Measurements from ENCODE around the gene SH3D19.

SH3D19 gene

DNA sequence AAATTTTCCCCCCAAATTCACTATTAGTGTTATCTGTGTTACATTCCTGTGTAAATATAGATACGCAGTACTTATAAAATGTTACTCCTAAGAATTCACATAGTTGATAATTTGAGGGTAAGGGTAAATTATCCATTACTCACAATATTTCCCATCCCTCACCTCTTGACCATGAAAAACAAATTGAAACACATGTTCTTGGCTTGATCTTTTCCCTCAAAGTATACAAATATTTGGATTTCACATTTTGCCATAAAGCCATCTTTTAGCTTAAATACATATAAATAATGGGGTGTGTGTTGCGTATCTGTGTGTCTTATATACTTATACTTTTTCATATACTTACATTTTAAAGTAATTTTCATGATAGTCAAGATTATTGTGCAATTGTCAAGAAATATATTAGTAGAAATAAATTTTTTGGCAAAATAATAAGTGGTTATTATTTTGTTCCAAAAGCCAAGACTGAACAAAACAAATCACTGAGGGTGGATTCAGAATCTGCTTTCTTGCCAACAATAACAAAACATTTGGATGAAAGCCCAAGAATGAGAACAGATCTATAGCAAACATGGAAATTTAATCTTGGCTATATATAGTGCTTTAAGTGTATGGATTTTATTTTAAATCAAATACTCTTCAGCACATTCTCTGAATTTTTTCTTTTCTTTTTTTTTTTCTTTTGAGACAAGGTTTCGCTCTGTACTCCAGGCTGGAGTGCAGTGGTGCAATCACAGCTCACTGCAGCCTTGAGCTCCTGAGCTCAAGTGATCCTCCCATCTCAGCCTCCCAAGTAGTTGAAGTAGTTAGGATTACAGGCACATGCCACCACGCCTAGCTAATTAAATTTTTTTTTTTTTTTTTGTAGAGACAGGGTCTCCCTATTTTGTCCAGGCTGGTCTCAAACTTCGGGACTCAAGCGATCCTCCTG lies 97.0 kb downstream of the SH3D19 start:
- no peak for DNase-seq (ENCODE audit: low read depth in 3 of 3)

DNA sequence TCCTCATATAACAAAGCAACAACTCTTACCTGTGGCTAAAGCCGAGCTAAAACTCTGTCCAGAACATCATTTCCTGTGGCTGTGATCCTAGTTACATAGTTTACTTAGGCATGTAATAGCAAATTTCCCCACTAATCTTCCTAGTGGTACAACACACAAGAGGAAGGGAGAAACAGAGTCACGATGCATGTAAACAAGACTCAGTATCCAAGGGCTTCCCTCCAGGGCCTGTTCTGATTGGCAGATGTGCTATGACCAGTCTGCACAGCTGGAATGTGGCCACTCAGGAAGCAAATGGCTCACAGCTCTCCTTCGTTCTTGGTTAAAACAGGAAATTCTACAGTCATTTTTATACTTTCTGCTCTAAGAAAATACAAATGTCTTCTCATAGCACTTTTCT lies 97.7 kb downstream of the SH3D19 start:
- no peak for DNase-seq (ENCODE audit: low read depth in 3 of 3)

DNA sequence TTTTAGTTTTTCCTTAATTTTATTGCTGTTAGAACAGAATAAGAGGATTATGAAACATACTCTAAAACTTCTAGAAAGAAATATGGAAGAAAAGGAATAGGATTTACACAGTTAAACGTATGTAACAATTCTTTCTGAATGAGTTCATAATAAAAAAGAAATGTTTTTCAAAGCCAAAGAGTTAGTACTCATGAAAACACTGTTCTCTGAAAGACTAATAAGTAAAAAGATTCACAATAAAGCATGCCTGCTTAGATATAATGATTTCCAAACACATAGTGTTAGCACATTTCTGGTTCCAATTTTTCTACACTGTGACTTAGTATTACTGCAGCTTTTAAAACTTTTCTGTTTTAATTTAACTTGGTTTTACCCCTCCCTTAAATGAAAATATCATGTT lies 98.2 kb downstream of the SH3D19 start:
- no peak for DNase-seq (ENCODE audit: low read depth in 3 of 3)

DNA sequence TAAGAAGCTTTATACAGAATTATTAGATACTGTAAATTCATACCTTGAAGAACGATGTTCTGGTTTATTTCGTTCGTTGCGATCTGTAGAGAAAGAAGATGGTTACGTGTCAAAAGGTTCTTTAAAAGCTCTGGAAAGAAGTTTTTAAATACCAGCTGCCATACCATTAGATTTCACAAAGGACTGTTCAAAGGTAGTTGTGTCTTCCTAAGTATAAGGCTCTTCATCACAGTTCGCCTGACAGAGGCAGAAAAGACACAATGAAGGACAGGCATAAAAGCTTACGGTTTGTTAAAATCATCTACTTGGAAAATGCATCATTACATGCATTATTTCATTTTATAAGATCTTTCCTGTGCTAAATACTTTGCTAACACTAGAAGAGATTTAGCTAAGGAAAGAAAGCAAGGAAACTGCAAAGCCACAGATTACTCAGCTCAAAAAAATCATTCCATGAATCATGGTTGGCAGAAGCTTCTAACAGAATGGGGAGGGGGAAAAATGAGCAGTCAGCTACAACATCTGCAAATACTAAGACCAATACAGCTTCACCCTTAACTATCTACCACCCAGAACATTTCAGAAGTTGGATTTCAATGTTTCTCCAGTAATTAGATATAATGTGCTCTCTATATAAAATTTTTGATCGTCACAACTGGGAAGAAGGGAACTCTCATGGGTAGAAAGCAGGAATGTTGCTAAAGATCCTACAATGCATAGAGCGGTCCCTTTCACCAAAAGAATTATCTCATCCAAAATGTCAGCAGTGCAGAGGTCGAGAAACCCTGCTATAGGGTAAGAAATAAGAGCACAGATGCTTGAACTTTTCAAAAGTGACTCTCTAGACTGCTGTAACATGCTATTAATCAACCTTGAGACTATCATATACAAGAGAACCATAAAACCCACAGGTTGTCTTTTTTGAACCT lies 99.1 kb downstream of the SH3D19 start:
- DNase-seq (ENCODE audit: low read depth in 3 of 3), result no peak

GRCh38 chr4:151223465-151223864 lies 101.9 kb downstream of the SH3D19 start:
- DNase-seq (ENCODE audit: low read depth in 3 of 3), result no peak

DNA sequence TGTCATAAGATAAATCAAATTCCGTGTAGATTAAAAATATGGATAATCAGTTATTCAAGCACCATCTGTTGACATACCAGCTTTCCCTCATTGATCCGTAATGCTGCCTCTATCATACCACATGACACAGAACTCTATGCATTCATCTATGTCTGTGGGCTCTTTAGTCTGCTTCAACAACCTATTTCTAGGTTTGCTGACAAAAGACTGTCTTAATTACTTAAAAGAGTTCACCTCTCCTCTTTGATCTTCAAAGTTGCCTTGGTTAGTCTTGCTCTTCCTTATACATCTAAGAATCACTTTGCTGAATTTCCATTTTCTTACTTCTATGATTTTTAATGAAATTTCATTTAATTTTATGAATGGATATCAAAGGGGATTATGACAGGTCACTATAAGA lies 105.5 kb downstream of the SH3D19 start:
- DNase-seq (ENCODE audit: low read depth in 3 of 3), result no peak

- no peak for DNase-seq (ENCODE audit: low read depth in 3 of 3)
Measured at GRCh38 chr4:151219091-151219490, 106.3 kb downstream of the SH3D19 start.

DNA sequence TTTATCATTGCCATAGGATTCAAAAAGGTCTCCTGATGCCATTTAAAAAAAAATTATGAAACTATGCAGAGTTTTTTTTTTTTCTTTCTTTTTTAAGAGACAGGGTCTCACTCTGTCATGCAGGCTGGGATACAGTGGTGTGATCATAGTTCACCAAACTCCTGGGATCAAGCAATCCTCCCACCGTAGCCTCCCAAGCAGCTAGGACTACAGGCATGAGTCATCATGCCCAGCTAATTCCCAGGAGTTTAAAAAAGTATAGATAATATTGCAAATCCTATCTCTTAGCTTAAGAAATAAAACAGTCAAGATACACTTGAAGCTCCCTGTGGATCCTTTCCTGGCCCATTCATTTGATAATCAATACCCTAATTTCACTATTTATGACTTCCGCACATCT lies 107.1 kb downstream of the SH3D19 start:
- no peak for DNase-seq (ENCODE audit: low read depth in 3 of 3)

DNA sequence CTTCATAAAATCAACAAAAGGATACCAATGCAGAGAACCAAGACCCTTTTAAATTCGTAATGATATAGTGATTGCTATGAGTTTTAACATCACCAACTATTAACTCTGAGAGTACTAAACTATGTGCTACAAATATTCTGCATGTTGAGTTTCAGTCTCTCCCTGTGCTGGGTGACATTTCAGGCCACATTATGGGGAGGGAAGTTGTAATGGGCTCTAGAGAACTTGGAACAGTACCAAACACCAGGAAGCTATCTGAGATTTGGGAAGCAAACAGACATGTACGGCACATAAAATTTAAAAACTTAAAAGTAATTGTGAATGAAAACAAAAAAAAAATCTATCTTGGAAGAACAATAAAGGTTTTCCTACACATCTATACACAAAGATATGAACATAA lies 108.1 kb downstream of the SH3D19 start:
- no peak for DNase-seq (ENCODE audit: low read depth in 3 of 3)

DNA sequence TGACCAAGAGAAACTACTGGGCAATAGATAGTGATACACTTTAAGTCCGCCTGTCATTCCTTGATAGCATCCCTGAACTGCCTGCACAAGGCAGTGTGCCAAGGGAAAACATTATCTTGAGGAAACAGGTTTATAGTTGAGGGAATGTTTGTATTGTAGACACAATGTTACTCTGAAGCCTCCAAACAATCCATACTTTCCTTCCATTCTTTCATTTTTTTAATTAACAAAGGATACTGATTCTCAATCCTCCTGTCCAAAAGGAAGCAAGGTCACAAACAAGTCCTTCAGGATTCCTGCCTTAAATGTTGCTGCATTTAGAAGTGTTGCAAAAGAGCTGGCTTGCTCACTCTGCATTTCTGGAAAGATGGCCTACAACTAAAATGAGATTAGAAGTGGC lies 110.1 kb downstream of the SH3D19 start:
- DNase-seq (ENCODE audit: low read depth in 3 of 3), result no peak

DNA sequence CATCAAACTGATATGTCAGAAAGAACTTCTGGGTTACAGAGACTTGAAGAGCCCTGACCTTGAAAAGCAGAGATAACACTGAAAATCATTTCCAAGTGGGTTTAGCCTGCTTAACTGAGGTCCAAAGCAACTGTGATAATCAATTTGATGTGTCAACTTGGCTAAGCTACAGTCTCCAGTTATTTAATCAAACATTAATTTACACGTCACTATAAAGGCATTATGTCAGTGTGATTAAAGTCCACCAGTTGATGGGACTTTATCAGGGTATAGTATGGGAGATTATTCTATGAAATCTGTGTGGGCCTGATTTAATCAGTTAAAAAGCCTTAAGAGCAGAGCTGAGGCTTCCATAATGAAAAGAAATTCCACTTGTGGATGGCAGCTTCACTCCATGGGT lies 117.5 kb downstream of the SH3D19 start:
- DNase-seq (ENCODE audit: low read depth in 3 of 3), result no peak

- DNase-seq (ENCODE audit: low read depth in 3 of 3), result no peak
Measured at GRCh38 chr4:151207186-151207585, 118.2 kb downstream of the SH3D19 start.

- no peak for DNase-seq (ENCODE audit: low read depth in 3 of 3)
Measured at GRCh38 chr4:151206241-151207005, 119.0 kb downstream of the SH3D19 start.

DNA sequence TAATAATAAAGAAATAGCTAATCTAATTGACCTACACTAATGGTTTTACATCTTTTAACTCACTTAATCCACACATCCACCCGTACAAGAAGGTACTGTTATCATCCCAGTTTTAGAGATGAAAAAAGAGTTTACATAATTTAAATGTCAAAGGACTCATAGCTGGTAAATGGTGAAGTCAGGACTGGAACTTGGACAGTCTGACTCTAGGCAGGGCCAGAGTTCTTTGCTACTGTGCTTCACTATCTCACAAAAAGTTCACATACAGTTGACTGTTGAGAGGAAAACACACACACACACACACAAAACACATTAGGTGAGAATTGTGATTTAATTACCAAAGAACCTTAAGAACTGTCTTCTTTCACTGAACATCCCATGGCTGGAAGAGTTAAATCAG lies 119.7 kb downstream of the SH3D19 start:
- no peak for DNase-seq (ENCODE audit: low read depth in 3 of 3)

DNA sequence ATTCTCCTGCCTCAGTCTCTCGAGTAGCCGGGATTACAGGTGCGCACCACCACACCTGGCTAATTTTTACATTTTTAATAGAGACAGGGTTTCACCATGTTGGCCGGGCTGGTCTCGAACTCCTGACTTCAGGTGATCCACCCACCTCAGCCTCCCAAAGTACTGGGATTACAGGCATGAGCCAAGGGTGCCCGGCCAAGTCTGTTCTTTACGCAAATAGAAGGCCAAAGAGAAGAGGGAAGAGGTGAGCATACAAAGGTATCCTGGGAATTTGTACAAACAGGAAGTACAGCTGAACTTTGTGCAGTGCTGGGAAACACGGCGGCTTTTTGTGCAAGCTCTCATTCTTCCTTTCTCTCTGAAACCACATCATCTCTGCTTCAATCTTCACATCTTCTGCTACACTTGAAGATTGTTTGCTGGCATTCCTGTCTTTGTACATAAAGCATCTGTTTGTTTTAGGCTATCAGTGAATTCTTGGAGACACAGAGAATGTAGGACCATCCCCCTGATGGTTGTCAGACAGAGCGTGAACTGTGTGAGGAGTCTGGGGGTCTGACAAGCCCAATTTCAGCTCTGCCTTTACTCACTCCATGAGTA lies 120.4 kb downstream of the SH3D19 start:
- DNase-seq (ENCODE audit: low read depth in 3 of 3), result no peak

GRCh38 chr4:151202851-151203455 lies 122.5 kb downstream of the SH3D19 start:
- no peak for DNase-seq (ENCODE audit: low read depth in 3 of 3)

DNA sequence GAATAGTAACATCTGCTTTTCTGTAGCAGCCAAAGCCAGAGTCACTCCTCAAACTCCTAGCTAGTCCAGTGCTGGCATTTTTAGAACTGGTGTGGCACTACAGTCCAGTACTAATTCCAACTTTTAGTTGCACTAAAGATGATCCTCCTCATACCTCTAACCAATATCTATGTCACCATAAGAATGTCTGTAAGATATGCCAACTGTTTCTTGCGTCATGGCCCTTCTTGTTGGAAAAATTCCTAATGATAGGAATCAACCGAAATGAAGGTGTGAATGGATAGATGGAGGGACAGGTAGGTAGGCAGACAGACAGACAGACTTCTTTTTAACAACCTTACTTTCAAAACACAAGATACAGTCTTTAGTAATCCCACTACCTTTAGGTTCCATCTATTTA lies 123.0 kb downstream of the SH3D19 start:
- DNase-seq (ENCODE audit: low read depth in 3 of 3), result no peak

DNA sequence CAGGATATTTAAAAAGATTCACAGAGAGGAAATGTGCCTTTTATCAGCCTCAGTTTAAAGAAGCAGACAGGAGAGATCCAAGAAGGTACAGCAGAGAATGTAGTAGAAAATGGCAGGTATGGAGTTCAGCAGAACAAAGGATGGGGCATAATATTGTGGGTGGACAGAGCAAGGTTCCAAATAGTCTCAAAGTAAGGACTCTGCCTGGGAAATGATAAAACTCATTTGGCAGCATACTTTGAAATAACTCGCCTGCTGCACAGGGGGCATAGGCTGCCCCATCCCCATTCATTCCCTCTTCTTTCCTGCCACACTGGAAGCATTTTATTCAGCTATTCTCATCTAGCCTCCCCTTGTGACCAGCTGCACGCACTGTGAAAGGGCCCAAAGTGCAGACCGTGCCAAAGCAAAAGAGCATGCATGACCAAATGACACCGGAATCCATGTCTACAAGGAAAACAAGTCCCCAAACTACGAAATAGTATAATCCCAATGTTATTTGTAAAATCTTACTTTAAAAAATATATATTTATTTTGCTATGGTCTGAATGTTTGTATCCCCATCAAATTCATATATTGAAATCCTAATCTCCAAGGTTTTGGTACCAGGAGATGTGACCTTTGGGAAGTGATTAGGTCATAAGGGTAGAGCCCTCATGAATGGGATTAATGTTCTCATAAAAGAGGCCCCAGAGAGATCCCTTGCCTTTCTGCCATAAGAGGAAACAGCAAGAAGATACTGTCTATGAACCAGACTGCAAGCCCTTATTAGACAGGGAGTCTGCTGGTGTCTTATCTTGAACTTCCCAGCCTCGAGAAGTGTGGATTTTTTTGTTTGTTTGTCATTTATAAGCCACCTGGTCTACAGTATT lies 125.8 kb downstream of the SH3D19 start:
- DNase-seq (ENCODE audit: low read depth in 3 of 3), result no peak

DNA sequence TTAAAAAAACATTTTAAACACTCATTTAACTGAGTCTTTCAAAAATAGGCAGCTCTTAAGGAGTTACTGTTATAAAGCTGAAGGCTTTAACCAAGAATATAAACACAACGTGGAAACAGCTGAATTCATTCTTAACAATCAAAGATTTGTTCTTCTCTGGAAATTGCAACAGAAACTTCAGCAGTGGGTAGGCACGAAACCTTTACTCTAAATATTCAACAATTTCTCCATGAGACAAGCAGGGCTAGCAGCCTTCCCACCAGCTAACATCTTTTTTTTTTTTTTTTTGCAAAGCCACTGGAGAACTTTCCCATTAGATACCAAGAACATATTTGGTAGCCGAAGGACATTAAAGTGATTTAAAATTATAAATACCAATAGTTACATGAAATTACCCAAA lies 126.7 kb downstream of the SH3D19 start:
- DNase-seq (ENCODE audit: low read depth in 3 of 3), result no peak

DNA sequence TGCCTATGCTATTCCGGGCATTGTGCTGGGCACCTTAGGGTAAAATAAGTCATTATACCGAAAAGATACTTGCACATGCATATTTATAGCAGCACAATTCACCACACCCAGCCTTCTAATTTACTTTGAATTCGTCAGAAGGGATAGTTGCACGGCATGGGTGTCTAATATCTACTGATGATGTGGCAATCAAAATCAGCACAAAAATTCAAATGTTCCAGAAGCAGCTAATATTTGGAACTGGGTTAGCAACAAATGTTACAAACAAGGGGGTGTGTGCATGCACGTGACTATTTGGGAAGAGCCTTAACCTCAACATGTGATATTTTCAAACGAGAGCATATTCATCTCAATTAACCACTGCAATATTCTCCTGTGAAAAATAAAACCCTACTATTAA lies 128.2 kb downstream of the SH3D19 start:
- DNase-seq (ENCODE audit: low read depth in 3 of 3), result no peak

Measured in stimulated activated CD4-positive, alpha-beta T cell treated with anti-CD3 and anti-CD28 coated beads, TNF-alpha, amount 100 ng/mL, for 48 hours (primary cell).